Midbrain (tissue), 1 donor: ENCODE measurements around the gene CNGA3.
A peak's percentile ranks its signal among the peaks of the same experiment; 100 is the strongest.
"Not testable (repeated sequence)": the region's sequence is repeated elsewhere in the genome, so short reads cannot be mapped to it uniquely, and the experiment has no call there.

Experiments
- DNase-seq: peaks from one replicate; lab custom pipeline; 2025; lab: John Stamatoyannopoulos, UW

CNGA3 gene

DNA sequence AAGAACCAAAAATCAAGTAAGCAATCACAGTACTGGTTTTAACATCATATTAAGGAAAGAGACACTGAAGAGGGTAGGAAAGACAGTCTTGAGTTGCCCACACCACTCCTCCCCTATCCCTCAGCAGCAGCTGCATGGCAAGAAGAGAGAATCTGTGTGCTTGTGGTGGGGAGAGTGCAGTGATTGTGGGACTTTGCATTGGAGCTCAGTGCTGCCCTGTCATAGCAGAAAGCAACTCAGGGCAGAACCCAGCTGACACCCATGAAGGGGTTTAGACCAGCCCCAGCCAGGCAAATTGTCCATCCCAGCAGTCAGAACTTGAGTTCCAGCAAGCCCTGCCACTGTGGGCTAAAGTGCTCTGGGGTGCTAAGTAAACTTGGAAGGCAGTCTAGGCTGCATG, 57.6 kb downstream of the CNGA3 start:
- no peak for DNase-seq

DNA sequence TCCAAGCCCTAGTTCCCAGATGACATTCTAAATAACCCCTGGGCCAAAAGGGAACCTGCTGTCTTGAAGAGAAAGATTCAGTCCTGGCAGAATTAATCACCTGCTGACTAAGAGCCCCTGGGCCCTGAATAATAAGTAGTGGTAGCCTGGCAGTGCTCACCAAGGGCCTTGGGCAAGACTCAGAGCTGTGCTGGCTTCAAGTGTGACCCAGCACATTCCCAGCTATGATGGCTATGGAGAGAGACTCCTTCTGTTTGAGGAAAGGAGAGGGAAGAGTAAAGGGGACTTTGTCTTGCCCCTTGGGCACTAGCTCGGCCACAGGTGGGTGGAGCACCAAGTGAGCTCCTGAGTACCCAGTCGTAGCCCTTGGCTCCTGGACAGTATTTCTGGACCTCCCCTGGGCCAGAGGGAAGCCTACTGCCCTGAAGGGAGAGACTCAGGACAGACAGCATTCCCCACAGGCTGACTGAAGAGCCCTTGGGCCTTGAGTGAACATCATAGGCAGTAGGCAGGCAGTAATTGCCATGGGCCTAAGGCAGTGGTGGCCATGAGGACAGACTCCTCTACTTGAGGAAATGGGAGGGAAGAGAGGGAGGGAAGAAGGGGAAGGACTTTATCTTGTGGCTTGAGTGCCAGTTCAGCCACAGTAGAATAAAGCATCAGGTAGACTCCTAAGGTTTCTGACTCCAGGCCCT, 58.4 kb downstream of the CNGA3 start:
- no peak for DNase-seq

DNA sequence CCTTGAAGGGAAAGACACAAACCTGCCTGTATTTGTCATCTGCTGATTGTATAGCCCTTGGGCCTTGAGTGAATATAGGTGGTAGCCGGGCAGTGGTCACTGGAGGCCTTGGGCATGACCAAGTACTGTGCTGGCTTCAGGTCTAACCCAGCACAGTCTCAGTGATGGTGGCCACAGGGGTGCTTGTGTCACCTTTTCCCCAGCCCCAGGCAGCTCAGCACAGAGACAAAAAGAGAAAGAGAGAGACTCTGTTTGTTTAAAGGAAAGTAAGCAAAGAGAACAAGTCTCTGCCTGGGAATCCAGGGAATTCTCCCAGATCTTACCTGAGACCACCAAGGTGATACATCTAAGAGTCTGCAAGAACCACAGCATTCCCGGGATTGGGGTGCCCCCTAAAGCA, 59.0 kb downstream of the CNGA3 start:
- DNase-seq, result no peak

DNA sequence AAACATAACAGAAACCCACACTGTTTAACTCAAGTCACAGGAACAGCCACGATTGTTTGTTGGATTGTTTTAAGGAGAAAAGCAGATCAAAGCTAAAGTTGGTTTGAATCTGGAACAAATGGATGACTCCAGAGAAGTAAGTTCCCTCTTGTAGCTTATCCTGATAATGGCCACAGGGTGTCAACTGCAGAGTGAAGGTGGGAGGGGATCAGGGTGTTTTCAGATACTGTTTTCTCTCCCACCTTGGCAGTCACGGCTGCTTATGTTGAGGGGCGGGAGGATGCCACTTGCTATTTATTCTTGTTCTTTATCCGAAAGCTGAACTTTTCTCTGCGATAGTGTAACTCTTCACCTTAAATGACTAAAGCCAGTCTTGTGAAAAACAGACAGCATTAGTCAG, 61.9 kb downstream of the CNGA3 start:
- no peak for DNase-seq

DNA sequence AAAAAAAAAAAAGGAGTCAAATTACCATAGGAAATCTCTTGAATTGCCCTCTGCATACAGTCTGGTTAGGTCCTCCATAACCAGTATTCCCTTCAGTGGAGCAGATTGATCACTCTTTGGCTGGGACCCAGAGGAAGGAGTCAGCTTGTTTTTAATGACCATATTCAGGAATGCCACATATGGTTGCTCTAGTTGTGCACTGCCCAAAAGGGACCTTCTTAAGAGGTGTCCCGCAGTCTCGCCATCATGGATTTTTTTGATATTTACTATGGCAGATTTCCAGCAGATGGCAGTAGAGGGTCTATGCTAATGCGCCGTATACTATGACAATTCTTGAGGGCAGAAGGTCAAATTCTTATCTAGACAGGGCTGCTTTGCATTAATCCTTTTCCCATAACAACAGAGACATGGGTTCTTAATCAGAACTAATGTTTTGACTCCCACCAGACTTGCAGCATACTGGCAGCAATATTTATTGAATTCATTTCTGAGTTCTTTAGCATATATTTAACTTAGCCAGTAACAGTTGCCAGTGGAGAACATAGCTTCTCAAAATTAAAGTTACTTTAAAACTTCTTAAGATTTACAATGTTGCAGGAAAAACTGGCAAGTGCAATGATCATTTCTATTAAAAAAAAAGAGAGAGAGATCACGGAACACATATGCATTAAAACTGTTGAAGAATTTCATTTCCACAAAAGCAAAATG, 66.6 kb downstream of the CNGA3 start:
- peak; percentile 41 for DNase-seq

DNA sequence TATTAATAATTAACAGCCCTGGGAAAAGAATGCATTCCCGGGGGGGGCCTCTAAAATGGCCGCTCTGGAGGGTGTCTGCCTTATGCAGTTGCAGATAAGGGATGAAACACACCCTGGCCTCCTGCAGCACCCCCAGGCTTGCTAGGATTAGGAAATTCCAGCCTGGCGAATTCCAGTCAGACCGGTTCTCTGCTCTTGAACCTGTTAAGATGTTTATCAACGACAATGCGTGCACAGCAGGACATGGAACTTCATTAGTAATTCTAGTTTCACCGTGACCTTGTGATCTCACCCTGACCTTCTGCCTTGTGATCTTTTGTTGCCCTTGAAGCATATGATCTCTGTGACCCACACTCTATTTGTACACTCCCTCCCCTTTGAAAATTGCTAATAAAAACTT, 68.0 kb downstream of the CNGA3 start:
- DNase-seq, result not testable (repeated sequence)

DNA sequence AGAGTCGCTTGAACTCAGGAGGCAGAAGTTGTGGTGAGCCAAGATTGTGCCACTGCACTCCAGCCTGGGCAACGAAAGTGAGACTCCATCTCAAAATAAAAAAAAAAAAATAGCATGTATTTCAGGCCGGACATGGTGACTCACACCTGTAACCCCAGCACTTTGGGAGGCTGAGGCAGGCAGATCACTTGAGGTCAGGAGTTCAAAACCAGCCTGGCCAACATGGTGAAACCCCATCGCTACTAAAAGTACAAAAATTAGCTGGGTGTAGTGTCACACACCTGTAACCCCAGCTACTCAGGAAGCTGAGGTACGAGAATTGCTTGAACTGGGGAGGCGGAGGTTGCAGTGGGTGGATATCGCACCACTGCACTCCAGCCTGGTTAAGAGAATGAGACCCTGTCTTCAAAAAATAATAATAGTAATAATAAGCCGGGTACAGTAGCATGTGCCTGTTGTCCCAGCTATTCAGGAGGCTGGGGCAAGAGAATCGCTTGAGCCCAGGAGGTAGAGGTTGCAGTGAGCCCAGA, 69.5 kb downstream of the CNGA3 start:
- DNase-seq, result not testable (repeated sequence)

DNA sequence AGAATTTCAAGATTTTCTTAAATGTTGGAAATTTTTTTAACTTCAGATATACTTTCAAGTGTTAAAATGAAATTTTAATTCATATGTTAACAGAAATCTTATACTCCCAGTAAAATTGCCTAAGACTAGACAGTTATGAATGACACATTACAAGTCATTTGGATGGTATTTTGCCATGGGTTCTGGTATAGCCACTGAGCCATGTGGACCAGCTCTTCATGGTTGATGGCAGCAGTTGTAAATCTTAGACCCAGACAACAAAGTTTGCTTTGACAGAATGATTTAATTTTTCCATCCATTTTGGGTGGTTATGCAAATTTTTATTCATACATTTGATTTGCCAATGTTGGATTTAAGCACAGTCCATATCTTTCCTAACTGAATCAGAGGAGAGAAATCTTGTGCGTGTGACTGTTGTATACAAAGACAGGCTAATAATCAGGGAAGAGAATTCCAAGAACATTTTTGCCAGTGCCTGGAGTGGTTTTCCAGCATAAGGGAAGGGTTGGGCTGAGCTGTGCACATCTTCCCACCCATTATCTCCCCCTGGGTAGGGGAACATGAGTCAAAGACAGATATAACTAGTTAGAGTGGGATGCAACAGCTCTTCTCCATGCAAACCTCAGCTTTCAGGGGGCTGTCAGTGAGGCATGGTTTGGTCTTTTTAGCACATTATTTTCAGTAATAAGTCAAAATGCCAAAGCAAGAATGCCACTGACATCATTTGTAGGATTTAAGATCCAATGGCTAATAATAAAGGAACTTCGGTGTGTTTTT, 70.3 kb downstream of the CNGA3 start:
- no peak for DNase-seq

DNA sequence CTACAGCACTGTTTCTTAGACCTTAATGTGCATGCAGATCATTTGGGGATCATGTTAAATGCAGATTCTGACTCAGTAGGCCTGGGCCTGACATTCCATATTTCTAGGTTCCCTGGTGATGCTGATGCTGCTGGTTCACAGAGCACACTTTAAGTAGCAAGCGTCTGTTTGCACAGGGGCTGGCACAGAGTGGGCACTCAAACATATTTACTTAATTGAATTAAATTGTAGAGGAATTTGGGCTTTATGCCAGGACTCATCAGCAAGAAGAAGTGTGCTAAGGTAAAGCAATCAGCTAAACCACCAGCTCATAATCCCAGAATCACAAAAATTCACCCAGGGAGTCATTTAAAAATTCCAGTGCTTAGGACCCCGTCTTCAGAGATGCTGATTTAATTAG, 73.3 kb downstream of the CNGA3 start:
- DNase-seq, result no peak

DNA sequence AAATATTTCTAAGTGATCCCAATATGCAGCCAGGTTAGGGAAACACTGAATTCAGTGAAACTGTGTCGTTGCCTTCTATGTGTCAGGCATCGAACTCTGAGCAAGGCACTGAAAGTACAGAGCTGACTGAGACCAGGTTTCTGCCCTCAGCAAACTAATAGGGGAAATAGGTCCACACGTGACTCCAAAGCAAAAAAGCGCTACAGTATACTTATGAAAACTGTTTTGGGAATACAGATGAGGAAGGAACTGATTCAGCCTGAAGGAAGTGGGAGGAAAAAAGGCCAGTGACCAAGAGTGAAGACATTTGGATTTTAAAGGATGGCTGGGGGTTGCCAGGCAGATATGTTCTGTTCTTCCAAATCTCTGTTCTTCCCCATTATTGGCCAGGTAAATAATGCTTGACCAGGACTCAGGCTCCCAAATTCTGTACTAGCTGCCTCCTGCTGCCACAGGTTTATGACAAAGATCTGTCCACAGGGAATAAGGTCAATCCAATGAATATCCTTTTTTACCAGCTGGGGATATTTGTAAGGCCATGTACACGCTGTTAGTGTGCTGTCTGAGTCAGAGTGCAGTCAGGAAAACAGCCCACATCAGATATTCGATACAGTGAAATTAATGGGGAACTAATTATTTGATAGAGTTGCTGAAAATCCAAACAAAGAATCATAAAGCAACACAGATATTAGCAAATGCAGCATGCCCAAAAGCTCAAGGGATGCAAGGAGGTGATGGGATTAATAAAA, 73.9 kb downstream of the CNGA3 start:
- no peak for DNase-seq

DNA sequence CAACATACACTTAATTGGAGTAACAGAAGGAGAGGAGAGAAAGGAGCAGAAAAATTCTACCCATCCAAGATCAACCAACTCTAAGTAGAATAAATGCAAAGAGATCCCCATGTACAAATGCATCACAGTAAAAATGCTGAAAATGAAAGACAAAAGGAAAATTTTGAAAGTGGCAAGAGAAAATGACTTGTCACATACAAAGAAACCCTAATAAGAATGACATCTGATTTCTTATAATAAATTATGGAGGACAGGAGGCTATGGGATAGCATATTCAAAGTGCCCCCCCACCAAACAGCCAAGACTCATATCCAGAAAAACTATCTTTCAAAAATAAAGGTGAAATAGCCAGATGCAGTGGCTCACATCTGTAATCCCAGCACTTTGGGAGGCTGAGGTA, 76.2 kb downstream of the CNGA3 start:
- no peak for DNase-seq

DNA sequence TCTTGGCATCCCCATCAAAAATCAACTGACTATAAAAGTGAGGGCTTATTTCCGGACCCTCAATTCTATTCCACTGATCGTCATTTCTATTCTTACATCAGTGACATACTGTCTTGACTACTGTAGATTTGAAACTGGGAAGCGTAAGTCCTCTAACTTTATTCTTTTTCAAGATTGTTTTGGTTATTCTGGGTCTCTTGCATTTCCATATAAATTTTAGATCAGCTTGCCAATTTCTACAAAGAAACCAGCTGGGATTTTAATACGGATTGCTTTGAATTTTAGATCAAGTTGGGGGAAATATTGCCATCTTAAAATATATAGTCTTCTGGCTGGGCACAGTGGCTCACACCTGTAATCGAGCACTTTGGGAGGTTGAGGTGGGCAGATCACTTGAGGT, 80.5 kb downstream of the CNGA3 start:
- DNase-seq, result no peak

DNA sequence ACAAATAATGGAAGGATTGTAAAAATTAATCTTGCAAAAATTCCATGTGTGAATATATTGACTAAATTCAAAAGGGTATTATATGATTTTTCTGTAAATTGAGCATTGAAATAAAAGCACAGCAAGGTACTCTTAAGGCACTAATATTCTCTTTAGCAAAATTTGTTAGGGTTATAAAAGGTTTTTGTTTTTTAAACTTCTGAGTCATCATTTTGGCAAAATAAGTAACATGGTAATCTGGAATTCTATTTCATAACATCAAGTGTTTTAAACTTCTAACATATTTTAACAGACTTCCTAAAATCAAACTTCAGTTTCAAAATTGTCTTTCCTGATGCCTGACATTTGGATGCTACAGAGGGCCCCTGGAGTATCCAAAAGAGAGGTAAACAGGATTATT, 85.9 kb downstream of the CNGA3 start:
- no peak for DNase-seq

DNA sequence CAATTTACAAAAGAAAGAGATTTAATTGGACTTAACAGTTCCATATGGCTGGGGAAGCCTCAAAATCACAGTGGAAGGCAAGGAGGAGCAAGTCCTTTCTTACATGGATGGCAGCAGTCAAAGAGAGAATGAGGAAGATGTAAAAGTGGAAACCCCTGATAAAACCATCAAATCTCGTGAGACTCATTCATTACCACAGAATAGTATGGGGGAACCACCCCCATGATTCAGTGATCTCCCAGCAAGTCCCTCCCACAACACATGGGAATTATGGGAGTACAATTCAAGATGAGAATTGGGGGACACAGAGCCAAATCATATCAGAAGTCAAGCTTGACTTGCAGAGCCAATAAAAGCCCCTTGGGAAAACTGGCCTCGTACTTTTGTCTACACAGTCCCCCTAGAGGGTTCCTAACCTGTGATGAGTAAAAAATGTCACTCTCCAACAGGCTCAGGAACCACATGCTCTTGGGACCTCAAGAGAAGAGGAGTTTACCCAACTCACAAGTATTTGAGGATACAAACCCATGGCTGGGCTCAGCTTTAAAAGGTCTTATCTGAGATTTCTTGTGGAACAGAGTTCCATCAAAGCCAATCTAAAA, 87.2 kb downstream of the CNGA3 start:
- DNase-seq, result no peak

DNA sequence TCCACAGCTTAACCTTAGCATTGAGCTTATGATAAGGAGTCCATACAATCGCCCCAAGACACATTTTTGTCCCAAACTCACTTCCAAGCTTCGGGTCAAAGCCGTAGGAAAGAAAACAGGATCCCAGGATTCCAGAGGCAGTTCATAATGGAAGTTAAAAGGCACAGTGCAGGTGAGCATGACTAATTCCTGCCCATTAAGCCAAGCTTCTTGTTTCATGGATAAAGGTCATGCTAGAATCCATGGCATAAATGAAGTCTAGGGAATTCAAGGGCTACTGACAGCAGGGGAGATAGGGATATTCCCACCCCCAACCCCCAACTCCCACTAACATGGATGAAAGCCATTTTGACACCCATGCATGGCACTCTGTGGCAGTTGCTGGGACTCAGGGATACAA, 88.2 kb downstream of the CNGA3 start:
- no peak for DNase-seq

DNA sequence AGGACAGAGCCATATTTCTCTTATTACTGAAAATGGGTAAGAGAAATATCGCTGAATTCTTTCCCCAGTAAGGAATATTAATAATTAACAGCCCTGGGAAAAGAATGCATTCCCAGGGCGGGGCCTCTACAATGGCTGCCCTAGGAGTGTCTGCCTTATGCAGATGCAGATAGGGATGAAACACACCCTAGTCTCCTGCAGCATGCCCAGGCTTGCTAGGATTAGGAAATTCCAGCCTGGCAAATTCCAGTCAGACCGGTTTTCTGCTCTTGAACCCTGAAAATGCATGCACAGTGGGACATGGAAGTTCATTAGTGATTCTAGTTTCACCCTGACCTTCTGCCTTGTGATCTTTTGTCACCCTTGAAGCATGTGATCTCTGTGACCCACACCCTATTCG, 89.4 kb downstream of the CNGA3 start:
- DNase-seq, result not testable (repeated sequence)

DNA sequence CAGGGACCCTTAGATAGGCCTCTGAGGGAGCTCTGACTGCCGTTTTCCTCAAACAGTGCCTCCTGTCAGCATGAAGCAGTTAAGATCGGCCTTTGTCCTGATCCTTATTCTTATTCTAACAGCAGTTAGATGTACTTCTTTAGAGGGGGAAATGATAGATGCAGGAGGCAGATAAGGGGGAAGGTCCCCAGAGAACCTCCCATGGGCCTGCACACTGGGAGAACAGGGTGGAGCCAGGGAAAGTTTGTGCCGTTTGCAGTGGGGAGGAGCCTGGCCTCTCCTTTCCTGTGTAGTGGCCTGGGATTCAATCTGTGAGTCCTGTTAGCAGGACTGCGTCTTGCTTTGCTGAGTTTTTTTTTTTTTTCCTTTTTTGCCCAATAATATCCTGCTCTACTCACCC, 90.5 kb downstream of the CNGA3 start:
- no peak for DNase-seq

DNA sequence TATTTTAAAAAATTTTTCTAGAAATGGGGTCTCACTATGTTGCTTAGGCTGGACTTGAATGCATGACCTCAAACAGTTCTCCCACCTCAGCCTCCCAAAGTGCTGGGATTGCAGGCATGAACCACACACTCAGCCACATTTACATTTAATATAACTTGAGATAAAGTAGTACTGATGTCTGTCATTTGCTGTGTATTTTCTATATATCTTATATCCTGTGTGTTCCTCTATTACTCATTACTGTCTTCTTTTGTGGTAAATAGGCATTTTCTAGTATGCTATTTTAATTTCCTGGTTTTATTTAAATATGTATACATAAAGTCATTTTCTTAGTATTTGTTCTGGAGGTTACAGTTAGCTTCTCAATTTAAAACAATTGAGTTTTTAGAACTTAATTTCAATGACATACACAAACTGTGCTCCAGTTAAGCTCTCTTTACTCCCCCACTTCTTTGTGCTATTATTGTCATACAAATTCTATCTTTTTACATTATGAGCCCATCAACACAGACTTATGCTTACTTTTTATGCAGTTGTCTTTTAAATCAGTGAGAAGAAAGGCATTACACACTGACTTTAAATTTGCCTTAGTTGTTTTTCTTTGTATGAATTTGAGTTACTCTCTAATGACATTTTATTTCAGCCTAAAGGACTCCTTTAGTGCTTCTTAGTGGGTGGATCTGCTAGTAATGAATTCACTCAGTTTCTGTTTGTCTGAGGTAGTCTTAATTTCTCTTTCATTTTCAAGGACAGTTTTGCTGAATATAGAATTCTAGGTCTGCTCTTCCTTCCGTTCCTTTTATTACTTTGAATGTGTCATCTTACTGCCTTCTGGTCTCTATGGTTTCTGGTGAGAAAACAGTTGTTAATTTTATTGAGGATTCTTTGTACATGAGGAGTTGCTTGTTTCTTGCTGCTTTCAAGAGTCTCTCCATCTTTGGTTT, 92.2 kb downstream of the CNGA3 start:
- DNase-seq, result no peak

DNA sequence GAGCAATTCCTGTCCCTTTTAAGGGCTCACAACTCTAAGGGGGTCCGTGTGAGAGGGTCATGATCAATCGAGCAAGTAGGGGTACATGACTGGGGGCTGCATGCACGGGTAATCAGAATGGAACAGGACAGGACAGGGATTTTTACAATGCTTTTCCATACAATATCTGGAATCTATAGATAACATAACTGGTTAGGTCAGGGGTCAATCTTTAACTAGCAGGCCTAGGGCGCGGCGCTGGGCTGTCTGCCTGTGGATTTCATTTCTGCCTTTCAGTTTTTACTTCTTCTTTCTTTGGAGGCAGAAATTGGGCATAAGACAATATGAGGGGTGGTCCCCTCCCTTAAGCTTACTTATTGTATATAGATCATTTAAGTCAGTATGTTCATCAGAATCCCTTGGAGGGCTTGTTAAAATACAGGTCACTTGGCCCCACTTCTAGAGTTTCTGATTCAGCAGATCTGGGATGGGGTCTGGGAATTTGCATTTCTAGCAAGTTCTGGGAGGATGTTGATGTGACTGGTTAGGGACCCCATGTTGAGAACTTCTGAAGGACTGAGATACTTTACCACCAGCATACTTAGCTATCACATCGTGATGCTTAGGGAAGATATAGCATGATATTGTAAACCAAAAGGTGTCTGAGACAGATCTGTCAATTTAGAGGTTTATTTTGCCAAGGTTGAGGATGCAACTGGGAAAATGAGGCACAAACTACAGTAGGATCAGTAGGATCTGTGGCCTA, 95.6 kb downstream of the CNGA3 start:
- no peak for DNase-seq

DNA sequence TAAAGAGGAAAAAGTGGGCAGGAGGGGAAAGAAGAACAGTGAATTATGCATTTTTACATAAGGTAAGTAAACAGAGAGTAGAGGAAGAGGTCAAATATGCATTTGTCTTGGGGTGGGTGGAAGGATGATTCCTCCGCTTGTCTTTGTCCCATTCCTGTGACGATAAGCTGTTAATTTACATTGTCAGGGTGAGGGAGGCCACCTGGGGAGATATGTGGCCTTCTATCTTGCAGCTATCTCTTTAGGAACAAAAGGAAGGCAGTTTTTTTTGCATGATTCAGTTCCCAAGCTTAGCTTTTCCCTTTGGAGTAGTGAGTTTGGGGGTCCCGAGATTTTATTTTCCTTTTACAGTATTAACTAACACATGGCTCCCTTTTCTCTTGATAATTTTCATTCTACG, 96.2 kb downstream of the CNGA3 start:
- no peak for DNase-seq
